Naive thymus-derived CD8-positive, alpha-beta T cell (primary cell): ENCODE measurements around the gene TET2. TPM values are rescaled to one million over a fixed set of nuclear protein-coding genes. Genes with fewer than 3 reads are reported as not detected.

ENCODE experiments used
- ATAC-seq, 2 donors: fragments of 150-1000 bp; cut with Tn5 transposase in 1 of 2; sonication (Bioruptor Pico), chemical (Tn5 transposase) in 1 of 2; 1 replicate in 1 of 2; 2 replicates in 1 of 2; pipeline ENCODE4 v1.10.0; 2021; ENCODE audit warnings: mild to moderate bottlenecking in 2 of 2, moderate library complexity in 2 of 2
- POLR2A ChIA-PET: fragments of 350-600 bp; sonication (Branson Sonifier 250); formaldehyde crosslinking; loops from one replicate; lab custom pipeline; 2021; ENCODE audit warnings: antibody characterized with exemption; lab: Charles Lee
- DNase-seq, 10 donors: peaks; one replicate each; pipeline versions ENCODE4 v3.0.0 to v3.0.0-alpha.2; 2020 to 2022
- H3K27ac Mint-ChIP-seq, 10 donors: one replicate each; pipeline ENCODE4 v1.8.0; 2020 to 2022; ENCODE audit warnings: mild to moderate bottlenecking in 10 of 10, mixed read lengths in 10 of 10, moderate library complexity in 4 of 10, inconsistent platforms in 1 of 10
- H3K27me3 Mint-ChIP-seq, 5 donors: one replicate each; pipeline ENCODE4 v1.8.0; 2021 to 2022; ENCODE audit warnings: mixed read lengths in 5 of 5
- H3K36me3 Mint-ChIP-seq, 3 donors: one replicate each; pipeline ENCODE4 v1.8.0; 2020 to 2022; ENCODE audit warnings: mixed read lengths in 3 of 3, mild to moderate bottlenecking in 2 of 3, inconsistent platforms in 1 of 3
- H3K4me1 Mint-ChIP-seq, 4 donors: one replicate each; pipeline ENCODE4 v1.8.0; 2021 to 2022; ENCODE audit warnings: mixed read lengths in 4 of 4
- H3K4me3 Mint-ChIP-seq, 10 donors: one replicate each; pipeline ENCODE4 v1.8.0; 2020 to 2022; ENCODE audit warnings: mild to moderate bottlenecking in 10 of 10, mixed read lengths in 10 of 10, moderate library complexity in 6 of 10, inconsistent platforms in 1 of 10
- H3K9me3 Mint-ChIP-seq, 9 donors: one replicate each; pipeline ENCODE4 v1.8.0; 2020 to 2022; ENCODE audit warnings: mixed read lengths in 9 of 9, mild to moderate bottlenecking in 3 of 9, inconsistent platforms in 1 of 9, moderate library complexity in 1 of 9
- polyA plus RNA-seq, 3 donors: library from polyadenylated mRNA; unstranded; fragments of 300-500 nt; fragmentation: Illumina TruSeq; gene quantifications; one replicate each; pipeline ENCODE4 v1.2.3, GENCODE V29; 2021
- total RNA-seq, 8 experiments: library from RNA in 2 of 8; stranded (reverse) in 2 of 8; gene quantifications; one replicate each; pipeline ENCODE4 v1.2.3 and lab custom pipeline; 2021 to 2026

Gene TET2
- total and polyA plus RNA-seq, 5 experiments from 2014 or later, result 13.1 to 25.5 (median 22.8) TPM

- H3K36me3 Mint-ChIP-seq, result peaks cover 6 to 39% (median 32%) of the 10 kb centered on the region in 3 donors
- POLR2A ChIA-PET, result no interaction called here
- H3K4me3 Mint-ChIP-seq, result no peak overlapping the region
- no peaks in the 10 kb centered on the region for H3K27me3 Mint-ChIP-seq
- peaks cover 0 to 4% (median 0%) of the 10 kb centered on the region in 9 donors for H3K9me3 Mint-ChIP-seq
- H3K27ac Mint-ChIP-seq, result peak overlapping the region in 1 of 10 donors; percentile 4
- peaks cover 7 to 65% (median 49%) of the 10 kb centered on the region in 4 donors for H3K4me1 Mint-ChIP-seq
- DNase-seq, result no peak
- no peak for ATAC-seq
Observed at GRCh38 chr4:105166066-105166465, 19.4 kb downstream of the TET2 start.

DNA sequence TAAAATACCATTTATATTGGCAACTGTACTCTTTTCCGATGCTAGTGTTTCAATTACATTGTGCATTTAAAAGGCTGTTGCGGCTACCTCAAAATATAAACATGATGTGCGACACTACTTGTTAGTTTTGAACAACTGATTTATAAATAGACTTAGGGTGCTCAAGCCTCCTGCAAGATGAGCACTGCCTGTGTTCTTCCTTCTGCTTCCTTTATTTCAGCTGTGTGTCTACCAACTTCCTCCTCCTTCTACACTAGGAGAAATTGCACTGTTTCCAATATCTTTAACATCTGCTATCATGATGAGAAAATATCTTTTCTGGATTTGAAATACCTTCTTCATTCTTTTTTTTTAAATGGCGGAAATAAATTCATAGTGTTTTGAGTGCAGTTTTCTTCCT is 24.0 kb downstream of the TET2 start:
- Mint-ChIP-seq H3K36me3 (peaks cover 19 to 65% (median 49%) of the 10 kb centered on the region in 3 donors), H3K4me3 (no peak overlapping the region), H3K9me3 (peaks cover 0 to 14% (median 0%) of the 10 kb centered on the region in 9 donors), H3K27me3 (no peaks in the 10 kb centered on the region), H3K4me1 (peaks cover 6 to 31% (median 24%) of the 10 kb centered on the region in 4 donors), H3K27ac (no peak overlapping the region)
- ATAC-seq (no peak), DNase-seq (no peak)
- POLR2A ChIA-PET, result no interaction called here

DNA sequence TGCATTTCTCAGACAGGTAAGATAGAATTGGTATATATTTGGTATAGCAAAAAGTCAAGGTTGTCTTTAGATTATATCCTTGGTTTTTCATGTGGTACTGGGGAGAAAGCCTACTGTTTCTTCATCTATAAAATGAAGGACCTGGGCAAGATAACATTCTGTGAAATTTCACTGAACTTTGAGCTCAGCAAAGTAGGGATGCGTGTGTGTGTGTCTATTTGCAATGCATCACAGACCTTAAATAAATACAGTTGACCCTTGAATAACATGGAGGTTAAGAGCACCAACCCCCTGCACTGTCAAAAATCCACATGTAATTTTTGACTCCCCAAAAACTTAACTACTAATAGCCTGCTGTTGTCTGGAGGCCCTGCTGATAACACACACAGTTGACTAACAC is 25.2 kb downstream of the TET2 start:
- Mint-ChIP-seq H3K27me3 (no peaks in the 10 kb centered on the region), H3K4me3 (no peak overlapping the region), H3K27ac (no peak overlapping the region), H3K9me3 (peaks cover 0 to 15% (median 6%) of the 10 kb centered on the region in 9 donors), H3K4me1 (peaks cover 6 to 31% (median 20%) of the 10 kb centered on the region in 4 donors), H3K36me3 (peaks cover 24 to 76% (median 49%) of the 10 kb centered on the region in 3 donors)
- POLR2A ChIA-PET, result no interaction called here
- DNase-seq, result no peak
- ATAC-seq, result no peak

GRCh38 chr4:105174098-105174497 is 27.4 kb downstream of the TET2 start:
- H3K27me3 Mint-ChIP-seq, result no peaks in the 10 kb centered on the region
- H3K4me1 Mint-ChIP-seq, result peaks cover 2 to 24% (median 15%) of the 10 kb centered on the region in 4 donors
- no peak overlapping the region for H3K4me3 Mint-ChIP-seq
- H3K27ac Mint-ChIP-seq, result no peak overlapping the region
- DNase-seq (no peak), ATAC-seq (no peak)
- POLR2A ChIA-PET, result no interaction called here
- peaks cover 0 to 15% (median 10%) of the 10 kb centered on the region in 9 donors for H3K9me3 Mint-ChIP-seq
- H3K36me3 Mint-ChIP-seq, result peaks cover 29 to 73% (median 38%) of the 10 kb centered on the region in 3 donors

GRCh38 chr4:105179539-105180401 is 33.1 kb downstream of the TET2 start:
- Mint-ChIP-seq H3K36me3 (peaks cover 9 to 30% (median 19%) of the 10 kb centered on the region in 3 donors), H3K27me3 (no peaks in the 10 kb centered on the region), H3K27ac (peak overlapping the region in 3 of 10 donors; percentile 3 to 31 (median 9)), H3K4me3 (no peak overlapping the region), H3K9me3 (peaks cover 0 to 15% (median 9%) of the 10 kb centered on the region in 9 donors), H3K4me1 (peaks cover 15 to 30% (median 25%) of the 10 kb centered on the region in 4 donors)
- ATAC-seq (no peak), DNase-seq (no peak)
- POLR2A ChIA-PET, result no interaction called here

- H3K27me3 Mint-ChIP-seq, result no peaks in the 10 kb centered on the region
- ATAC-seq (peak in 1 of 2 donors; percentile 48), DNase-seq (no peak)
- H3K9me3 Mint-ChIP-seq, result peaks cover 0 to 14% (median 3%) of the 10 kb centered on the region in 9 donors
- H3K36me3 Mint-ChIP-seq, result peaks cover 2 to 18% (median 10%) of the 10 kb centered on the region in 3 donors
- POLR2A ChIA-PET, result no interaction called here
- H3K27ac Mint-ChIP-seq, result peak overlapping the region in 4 of 10 donors; percentile 2 to 84 (median 40)
- H3K4me1 Mint-ChIP-seq, result peaks cover 17 to 38% (median 28%) of the 10 kb centered on the region in 4 donors
- H3K4me3 Mint-ChIP-seq, result no peak overlapping the region
Observed at GRCh38 chr4:105181259-105181658, 34.6 kb downstream of the TET2 start.

GRCh38 chr4:105182211-105182610 is 35.5 kb downstream of the TET2 start:
- H3K4me1 Mint-ChIP-seq, result peaks cover 17 to 35% (median 27%) of the 10 kb centered on the region in 4 donors
- H3K27me3 Mint-ChIP-seq, result no peaks in the 10 kb centered on the region
- peaks cover 2 to 9% (median 2%) of the 10 kb centered on the region in 3 donors for H3K36me3 Mint-ChIP-seq
- DNase-seq (no peak), ATAC-seq (no peak)
- H3K4me3 Mint-ChIP-seq, result no peak overlapping the region
- peak overlapping the region in 2 of 10 donors; percentile 13 to 80 for H3K27ac Mint-ChIP-seq
- peaks cover 0 to 5% (median under 1%) of the 10 kb centered on the region in 9 donors for H3K9me3 Mint-ChIP-seq
- POLR2A ChIA-PET, result no interaction called here

- POLR2A ChIA-PET, result no interaction called here
- H3K36me3 Mint-ChIP-seq, result peaks cover 0 to 6% (median 2%) of the 10 kb centered on the region in 3 donors
- DNase-seq (peak in 1 of 10 donors; percentile 1), ATAC-seq (peak; percentile 17 to 30)
- H3K4me3 Mint-ChIP-seq, result peak overlapping the region in 3 of 10 donors; percentile 17 to 49 (median 41)
- no peaks in the 10 kb centered on the region for H3K27me3 Mint-ChIP-seq
- H3K4me1 Mint-ChIP-seq, result peaks cover 19 to 38% (median 32%) of the 10 kb centered on the region in 4 donors
- no peaks in the 10 kb centered on the region for H3K9me3 Mint-ChIP-seq
- H3K27ac Mint-ChIP-seq, result peak overlapping the region in 5 of 10 donors; percentile 13 to 78 (median 34)
Observed at GRCh38 chr4:105184316-105184980, 37.8 kb downstream of the TET2 start.

- no peaks in the 10 kb centered on the region for H3K27me3 Mint-ChIP-seq
- DNase-seq (no peak), ATAC-seq (no peak)
- H3K36me3 Mint-ChIP-seq, result peaks cover 0 to 12% (median 7%) of the 10 kb centered on the region in 3 donors
- no peak overlapping the region for H3K4me3 Mint-ChIP-seq
- no peak overlapping the region for H3K27ac Mint-ChIP-seq
- POLR2A ChIA-PET, result no interaction called here
- H3K9me3 Mint-ChIP-seq, result no peaks in the 10 kb centered on the region
- H3K4me1 Mint-ChIP-seq, result peaks cover 24 to 50% (median 41%) of the 10 kb centered on the region in 4 donors
Observed at GRCh38 chr4:105186701-105187161, 40.1 kb downstream of the TET2 start.

GRCh38 chr4:105189855-105190650 is 43.4 kb downstream of the TET2 start:
- Mint-ChIP-seq H3K4me3 (no peak overlapping the region), H3K27ac (peak overlapping the region in 4 of 10 donors; percentile 5 to 53 (median 18)), H3K27me3 (no peaks in the 10 kb centered on the region), H3K4me1 (peaks cover 19 to 55% (median 38%) of the 10 kb centered on the region in 4 donors), H3K36me3 (peaks cover 0 to 29% (median 15%) of the 10 kb centered on the region in 3 donors), H3K9me3 (no peaks in the 10 kb centered on the region)
- DNase-seq, result no peak
- no peak for ATAC-seq
- POLR2A ChIA-PET, result no interaction called here

DNA sequence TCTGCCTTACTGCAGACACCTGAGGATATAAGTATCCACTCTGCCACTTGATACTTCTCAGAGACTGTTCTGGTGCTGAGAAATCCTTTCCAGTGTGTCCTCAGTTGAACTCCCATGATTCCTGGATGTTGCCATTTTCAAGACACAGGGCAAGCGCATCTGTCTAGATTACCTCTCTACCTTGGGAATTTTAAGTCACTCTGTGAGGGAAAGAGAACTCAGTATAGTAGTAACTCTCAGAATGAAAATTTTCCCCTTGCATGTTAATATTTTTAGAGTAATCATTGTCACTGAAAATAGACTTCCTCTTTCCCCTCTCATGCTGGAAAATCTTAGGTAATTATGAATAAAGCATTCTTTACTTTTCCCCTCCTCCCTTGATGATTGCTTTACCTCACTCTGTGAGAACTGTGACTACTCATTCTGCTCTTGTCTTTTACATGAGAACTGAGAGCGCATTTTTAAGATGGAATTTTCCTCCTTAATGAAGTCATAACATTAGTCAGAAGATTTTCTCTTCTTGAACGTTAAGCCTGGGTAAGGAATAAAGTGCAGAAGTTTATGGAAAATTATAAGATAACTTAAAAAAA is 45.0 kb downstream of the TET2 start:
- Mint-ChIP-seq H3K4me1 (peaks cover 22 to 66% (median 49%) of the 10 kb centered on the region in 4 donors), H3K4me3 (peak overlapping the region in 1 of 10 donors; percentile 15), H3K27ac (peak overlapping the region in 1 of 10 donors; percentile 8), H3K27me3 (no peaks in the 10 kb centered on the region), H3K9me3 (no peaks in the 10 kb centered on the region), H3K36me3 (peaks cover 0 to 43% (median 25%) of the 10 kb centered on the region in 3 donors)
- no peak for ATAC-seq
- no peak for DNase-seq
- POLR2A ChIA-PET, result no interaction called here
